Measurements from ENCODE around the gene NQO2. TPM values are rescaled to one million over a fixed set of nuclear protein-coding genes. Genes with fewer than 3 reads are reported as not detected.
"Not testable (repeated sequence)": the region's sequence is repeated elsewhere in the genome, so short reads cannot be mapped to it uniquely, and the experiment has no call there.

The NQO2 gene
- total RNA-seq, 4 donors from 2014 or later = 15.8 to 32.8 (median 27.2) TPM

- Histone ChIP-seq H3K27me3 (no peaks in the 10 kb centered on the region), H3K4me3 (no peak overlapping the region), H3K9me3 (no peaks in the 10 kb centered on the region), H3K27ac (no peak overlapping the region), H3K4me1 (peaks cover 0 to 20% (median 0%) of the 10 kb centered on the region in 3 donors), H3K36me3 (no peaks in the 10 kb centered on the region)
- ATAC-seq = no peak
- TF ChIP-seq, protein P1, sequence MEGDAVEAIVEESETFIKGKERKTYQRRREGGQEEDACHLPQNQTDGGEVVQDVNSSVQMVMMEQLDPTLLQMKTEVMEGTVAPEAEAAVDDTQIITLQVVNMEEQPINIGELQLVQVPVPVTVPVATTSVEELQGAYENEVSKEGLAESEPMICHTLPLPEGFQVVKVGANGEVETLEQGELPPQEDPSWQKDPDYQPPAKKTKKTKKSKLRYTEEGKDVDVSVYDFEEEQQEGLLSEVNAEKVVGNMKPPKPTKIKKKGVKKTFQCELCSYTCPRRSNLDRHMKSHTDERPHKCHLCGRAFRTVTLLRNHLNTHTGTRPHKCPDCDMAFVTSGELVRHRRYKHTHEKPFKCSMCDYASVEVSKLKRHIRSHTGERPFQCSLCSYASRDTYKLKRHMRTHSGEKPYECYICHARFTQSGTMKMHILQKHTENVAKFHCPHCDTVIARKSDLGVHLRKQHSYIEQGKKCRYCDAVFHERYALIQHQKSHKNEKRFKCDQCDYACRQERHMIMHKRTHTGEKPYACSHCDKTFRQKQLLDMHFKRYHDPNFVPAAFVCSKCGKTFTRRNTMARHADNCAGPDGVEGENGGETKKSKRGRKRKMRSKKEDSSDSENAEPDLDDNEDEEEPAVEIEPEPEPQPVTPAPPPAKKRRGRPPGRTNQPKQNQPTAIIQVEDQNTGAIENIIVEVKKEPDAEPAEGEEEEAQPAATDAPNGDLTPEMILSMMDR (IDR thresholded peaks at IDR 0.05) = no peak
- TF ChIP-seq POLR2AphosphoS5 (IDR thresholded peaks at IDR 0.05) (no peak), POLR2A (IDR thresholded peaks at IDR 0.05) (no peak), EP300 (IDR thresholded peaks at IDR 0.05) (no peak)
- 48 to 69% methylated on average over 2 of the region's 2 CpGs for WGBS, 2 donors (ENCODE audit: low coverage in 1 of 2)
Observed at GRCh38 chr6:3058957-3059356, 59.3 kb downstream of the NQO2 start.

DNA sequence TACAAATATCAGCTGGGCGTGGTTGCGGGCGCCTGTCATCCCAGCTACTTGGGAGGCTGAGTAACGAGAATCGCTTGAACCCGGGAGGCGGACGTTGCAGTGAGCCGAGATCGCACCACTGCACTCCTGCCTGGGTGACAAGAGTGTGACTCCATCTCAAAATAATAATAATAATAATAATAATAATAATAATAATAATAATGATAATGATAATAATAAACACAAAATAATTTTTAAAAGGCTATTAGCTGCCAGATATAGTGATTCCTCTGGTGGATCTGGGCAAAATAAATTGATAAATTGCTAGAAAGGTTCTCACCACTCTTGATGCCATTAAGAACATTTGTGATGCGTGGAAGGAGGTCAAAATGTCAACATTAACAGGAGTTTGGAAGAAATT, 60.4 kb downstream of the NQO2 start:
- not testable (repeated sequence) for H3K9me3 ChIP-seq, ATAC-seq, H3K4me3 ChIP-seq, H3K27ac ChIP-seq, H3K36me3 ChIP-seq, H3K27me3 ChIP-seq
- peaks cover 0 to 18% (median 0%) of the 10 kb centered on the region in 3 donors for H3K4me1 ChIP-seq
- 71 to 90% methylated on average over 1 to 8 of the region's 11 CpGs for WGBS, 2 donors (ENCODE audit: low coverage in 1 of 2)

DNA sequence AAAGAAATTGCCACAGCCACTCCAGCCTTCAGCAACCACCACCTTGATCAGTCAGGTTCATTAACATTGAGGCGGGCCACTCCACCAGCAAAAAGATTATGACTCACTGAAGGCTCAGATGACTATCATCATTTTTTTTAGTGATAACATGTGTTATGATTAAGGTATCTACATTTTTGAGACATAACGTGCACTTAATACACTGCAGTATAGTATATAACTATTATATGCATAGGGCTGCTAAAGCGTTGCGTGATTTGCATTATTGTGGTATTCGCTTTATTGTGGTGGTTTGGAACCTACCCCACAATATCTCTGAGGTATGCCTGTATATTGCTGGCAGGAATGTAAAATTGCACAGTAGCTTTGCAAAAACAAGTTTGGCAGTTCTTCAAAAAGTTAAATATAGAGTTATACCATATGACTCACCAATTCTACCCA, 61.8 kb downstream of the NQO2 start:
- 79 to 84% methylated on average over 3 to 5 of the region's 5 CpGs for WGBS, 2 donors (ENCODE audit: low coverage in 1 of 2)
- Histone ChIP-seq H3K27ac (no peak overlapping the region), H3K9me3 (no peaks in the 10 kb centered on the region), H3K4me1 (peaks cover 0 to 24% (median 0%) of the 10 kb centered on the region in 3 donors), H3K36me3 (no peaks in the 10 kb centered on the region), H3K4me3 (no peak overlapping the region), H3K27me3 (no peaks in the 10 kb centered on the region)
- no peak for TF ChIP-seq POLR2AphosphoS5 (IDR thresholded peaks at IDR 0.05)
- no peak for TF ChIP-seq POLR2A (IDR thresholded peaks at IDR 0.05)
- TF ChIP-seq EP300 (IDR thresholded peaks at IDR 0.05) = no peak
- TF ChIP-seq, protein P1 (IDR thresholded peaks at IDR 0.05) = no peak
- no peak for ATAC-seq

DNA sequence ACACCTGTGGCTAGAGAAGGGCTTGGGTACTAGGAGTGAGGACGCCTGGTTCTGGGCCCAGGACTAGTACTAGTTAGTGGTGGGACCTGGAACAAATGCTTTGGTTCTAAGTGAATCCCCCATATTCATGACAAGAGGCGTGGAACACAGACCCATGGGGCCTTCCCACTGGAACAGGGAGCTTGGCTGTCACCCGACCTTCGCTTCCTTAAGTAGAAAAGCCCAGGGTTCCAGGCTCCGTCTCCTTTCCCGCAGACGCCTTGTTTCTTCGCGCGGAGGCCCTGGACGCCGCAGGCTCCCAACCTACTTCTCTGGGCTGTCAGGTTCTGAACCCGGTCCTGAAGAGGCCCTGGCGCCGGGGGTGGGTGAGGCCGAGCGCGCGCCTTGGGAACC, 63.6 kb downstream of the NQO2 start:
- H3K4me1 ChIP-seq = peaks cover 0 to 40% (median 7%) of the 10 kb centered on the region in 3 donors
- not testable (repeated sequence) for H3K27me3 ChIP-seq, H3K9me3 ChIP-seq, ATAC-seq, H3K36me3 ChIP-seq
- H3K4me3 ChIP-seq = peak overlapping the region; percentile 84 to 92
- H3K27ac ChIP-seq = peak overlapping the region; percentile 21 to 98 (median 96)
- WGBS, 2 donors (ENCODE audit: low coverage in 1 of 2) = no CpG with 5 or more reads among the region's 19 CpGs

GRCh38 chr6:3063733-3064700, 64.3 kb downstream of the NQO2 start:
- TF ChIP-seq POLR2A (IDR thresholded peaks at IDR 0.05) = peak; percentile 98 to 99
- TF ChIP-seq POLR2AphosphoS5 (IDR thresholded peaks at IDR 0.05) = peak; percentile 99
- TF ChIP-seq EP300 (IDR thresholded peaks at IDR 0.05) = no peak
- TF ChIP-seq, protein P1 (IDR thresholded peaks at IDR 0.05) = peak in 2 of 4 experiments; percentile 4 to 28
- WGBS, 2 donors (ENCODE audit: low coverage in 1 of 2) = 0% methylated on average over 4 to 5 of the region's 85 CpGs
- Histone ChIP-seq H3K36me3 (no peaks in the 10 kb centered on the region), H3K4me1 (peaks cover 0 to 40% (median 7%) of the 10 kb centered on the region in 3 donors), H3K27me3 (no peaks in the 10 kb centered on the region), H3K27ac (peak overlapping the region; percentile 95 to 98 (median 96)), H3K9me3 (no peaks in the 10 kb centered on the region), H3K4me3 (peak overlapping the region; percentile 84 to 92)
- ATAC-seq = peak; percentile 94
